ENCODE data around the gene LRRC3C. TPM values are rescaled to one million over a fixed set of nuclear protein-coding genes. Genes with fewer than 3 reads are reported as not detected.

The LRRC3C gene
- total RNA-seq, 2 donors from 2014 or later = not detected

- Histone ChIP-seq H3K27ac (no peak overlapping the region), H3K27me3 (replicated peaks; ENCODE audit: insufficient read depth) (no peaks in the 10 kb centered on the region), H3K9me3 (no peaks in the 10 kb centered on the region), H3K4me3 (no peak overlapping the region), H3K36me3 (no peaks in the 10 kb centered on the region), H3K4me1 (replicated peaks) (no peaks in the 10 kb centered on the region)
- no peak for DNase-seq (ENCODE audit: low spot score)
- WGBS = 94% methylated on average over 6 of the region's 6 CpGs
- intact Hi-C loops (cut with DNase I) = no loop called here
- TF ChIP-seq POLR2A (IDR thresholded peaks at IDR 0.05) (no peak), CTCF (IDR thresholded peaks at IDR 0.05) (no peak), POLR2AphosphoS5 (IDR thresholded peaks at IDR 0.05) (no peak)
These were observed 18.7 kb upstream of the LRRC3C start for GRCh38 chr17:39908789-39909352.

- Histone ChIP-seq H3K27me3 (replicated peaks; ENCODE audit: insufficient read depth) (no peaks in the 10 kb centered on the region), H3K36me3 (no peaks in the 10 kb centered on the region), H3K4me1 (replicated peaks) (no peaks in the 10 kb centered on the region), H3K27ac (no peak overlapping the region), H3K4me3 (no peak overlapping the region), H3K9me3 (no peaks in the 10 kb centered on the region)
- TF ChIP-seq POLR2AphosphoS5 (IDR thresholded peaks at IDR 0.05) = no peak
- TF ChIP-seq POLR2A (IDR thresholded peaks at IDR 0.05) = no peak
- no peak for TF ChIP-seq CTCF (IDR thresholded peaks at IDR 0.05)
- WGBS = 87% methylated on average over 3 of the region's 3 CpGs
- intact Hi-C loops (cut with DNase I) = no loop called here
- DNase-seq (ENCODE audit: low spot score) = no peak
These were observed 13.5 kb upstream of the LRRC3C start for GRCh38 chr17:39913989-39914388.

GRCh38 chr17:39915559-39915958 is 12.0 kb upstream of the LRRC3C start:
- no peak overlapping the region for H3K4me3 ChIP-seq
- peaks cover 0 to 4% of the 10 kb centered on the region in 2 donors for H3K36me3 ChIP-seq
- TF ChIP-seq POLR2A (IDR thresholded peaks at IDR 0.05) = no peak
- TF ChIP-seq POLR2AphosphoS5 (IDR thresholded peaks at IDR 0.05) = no peak
- TF ChIP-seq CTCF (IDR thresholded peaks at IDR 0.05) = no peak
- DNase-seq (ENCODE audit: low spot score) = no peak
- H3K27ac ChIP-seq = no peak overlapping the region
- H3K27me3 ChIP-seq (replicated peaks; ENCODE audit: insufficient read depth) = no peaks in the 10 kb centered on the region
- H3K4me1 ChIP-seq (replicated peaks) = no peaks in the 10 kb centered on the region
- intact Hi-C loops (cut with DNase I) = no loop called here
- no peaks in the 10 kb centered on the region for H3K9me3 ChIP-seq
- WGBS = 82% methylated on average over 4 of the region's 4 CpGs

GRCh38 chr17:39916918-39917317 is 10.6 kb upstream of the LRRC3C start:
- 86% methylated on average over 7 of the region's 7 CpGs for WGBS
- Histone ChIP-seq H3K4me1 (replicated peaks) (no peaks in the 10 kb centered on the region), H3K36me3 (peaks cover 4 to 6% of the 10 kb centered on the region in 2 donors), H3K27ac (no peak overlapping the region), H3K27me3 (replicated peaks; ENCODE audit: insufficient read depth) (no peaks in the 10 kb centered on the region), H3K9me3 (no peaks in the 10 kb centered on the region), H3K4me3 (no peak overlapping the region)
- TF ChIP-seq POLR2AphosphoS5 (IDR thresholded peaks at IDR 0.05) = no peak
- TF ChIP-seq CTCF (IDR thresholded peaks at IDR 0.05) = no peak
- no peak for TF ChIP-seq POLR2A (IDR thresholded peaks at IDR 0.05)
- intact Hi-C loops (cut with DNase I) = no loop called here
- DNase-seq (ENCODE audit: low spot score) = no peak

- H3K4me1 ChIP-seq (replicated peaks) = no peaks in the 10 kb centered on the region
- no peak overlapping the region for H3K4me3 ChIP-seq
- H3K36me3 ChIP-seq = peaks cover 8 to 24% of the 10 kb centered on the region in 2 donors
- no peaks in the 10 kb centered on the region for H3K9me3 ChIP-seq
- intact Hi-C loops (cut with DNase I) = no loop called here
- H3K27me3 ChIP-seq (replicated peaks; ENCODE audit: insufficient read depth) = no peaks in the 10 kb centered on the region
- no peak for DNase-seq (ENCODE audit: low spot score)
- WGBS = 97% methylated on average over 9 of the region's 9 CpGs
- no peak overlapping the region for H3K27ac ChIP-seq
- TF ChIP-seq CTCF (IDR thresholded peaks at IDR 0.05) (no peak), POLR2A (IDR thresholded peaks at IDR 0.05) (no peak), POLR2AphosphoS5 (IDR thresholded peaks at IDR 0.05) (no peak)
These were observed 8.3 kb upstream of the LRRC3C start for GRCh38 chr17:39919087-39919683.
